Measurements from ENCODE around the gene ADAMTS14. TPM values are rescaled to one million over a fixed set of nuclear protein-coding genes. Genes with fewer than 3 reads are reported as not detected.

ADAMTS14 gene
- polyA plus RNA-seq, 3 donors from 2014 or later = 0.36 to 0.56 (median 0.37) TPM

DNA sequence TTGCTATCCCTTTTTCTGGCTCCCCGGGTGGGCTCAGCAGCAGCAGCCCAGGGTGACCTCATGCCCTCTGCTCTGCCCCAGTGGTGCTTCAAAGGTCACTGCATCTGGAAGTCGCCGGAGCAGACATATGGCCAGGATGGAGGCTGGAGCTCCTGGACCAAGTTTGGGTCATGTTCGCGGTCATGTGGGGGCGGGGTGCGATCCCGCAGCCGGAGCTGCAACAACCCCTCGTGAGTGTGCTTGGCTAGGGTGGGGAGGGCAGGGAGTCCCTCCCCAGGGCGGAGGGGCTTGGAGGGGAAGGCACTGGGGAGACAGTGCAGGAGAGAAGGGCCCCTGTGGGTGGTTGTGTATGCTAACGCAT, 66.4 kb downstream of the ADAMTS14 start:
- peaks cover 10% of the 10 kb centered on the region in 2 donors for H3K4me1 Mint-ChIP-seq
- H3K27ac Mint-ChIP-seq = no peak overlapping the region
- H3K36me3 Mint-ChIP-seq = no peaks in the 10 kb centered on the region

DNA sequence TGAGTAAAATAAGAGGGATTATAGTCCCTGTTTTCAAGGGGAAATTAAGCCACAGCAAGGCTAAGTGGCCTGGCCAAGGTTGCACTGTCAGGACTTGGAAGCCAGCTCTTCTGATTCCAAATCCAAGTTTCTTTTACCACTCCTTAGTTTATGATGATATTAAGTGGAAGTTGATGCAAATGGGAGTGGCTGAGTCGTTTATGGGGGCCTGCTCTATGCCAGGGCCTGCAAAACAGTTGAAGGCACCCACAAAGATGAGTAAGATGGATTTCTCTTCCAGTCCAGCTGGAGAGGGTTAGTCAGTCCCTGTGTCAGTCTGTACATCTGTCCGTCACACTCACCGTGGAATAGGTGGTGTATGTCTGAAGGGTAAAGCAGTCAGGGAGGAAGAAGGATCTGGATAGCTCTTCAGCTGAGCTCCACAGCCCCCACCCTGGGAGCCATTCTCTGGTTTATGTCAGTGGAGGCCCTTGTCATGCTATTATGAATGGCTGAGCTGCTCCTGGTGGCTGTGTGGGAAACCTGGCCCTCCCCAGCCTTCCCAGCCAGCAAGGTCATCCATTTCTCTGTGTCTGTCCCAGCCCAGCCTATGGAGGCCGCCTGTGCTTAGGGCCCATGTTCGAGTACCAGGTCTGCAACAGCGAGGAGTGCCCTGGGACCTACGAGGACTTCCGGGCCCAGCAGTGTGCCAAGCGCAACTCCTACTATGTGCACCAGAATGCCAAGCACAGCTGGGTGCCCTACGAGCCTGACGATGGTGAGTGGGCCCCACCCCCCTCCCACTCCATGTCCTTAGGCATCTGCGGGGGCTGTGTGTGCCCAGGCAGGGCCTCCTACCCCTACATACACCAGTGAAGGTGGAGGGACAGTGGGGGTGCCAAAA, 68.3 kb downstream of the ADAMTS14 start:
- Mint-ChIP-seq H3K27me3 (ENCODE audit: low read depth in 3 of 3) (no peaks in the 10 kb centered on the region), H3K4me3 (no peak overlapping the region), H3K4me1 (peaks cover 10% of the 10 kb centered on the region in 2 donors), H3K9me3 (no peaks in the 10 kb centered on the region), H3K36me3 (no peaks in the 10 kb centered on the region), H3K27ac (peak overlapping the region in 1 of 6 donors; percentile 69)
- DNase-seq = no peak

More for the DNA sequence above, 66.4 kb downstream of the ADAMTS14 start:
- H3K4me3 Mint-ChIP-seq = no peak overlapping the region
- H3K9me3 Mint-ChIP-seq = no peaks in the 10 kb centered on the region
- no peaks in the 10 kb centered on the region for H3K27me3 Mint-ChIP-seq (ENCODE audit: low read depth in 3 of 3)
- no peak for DNase-seq

DNA sequence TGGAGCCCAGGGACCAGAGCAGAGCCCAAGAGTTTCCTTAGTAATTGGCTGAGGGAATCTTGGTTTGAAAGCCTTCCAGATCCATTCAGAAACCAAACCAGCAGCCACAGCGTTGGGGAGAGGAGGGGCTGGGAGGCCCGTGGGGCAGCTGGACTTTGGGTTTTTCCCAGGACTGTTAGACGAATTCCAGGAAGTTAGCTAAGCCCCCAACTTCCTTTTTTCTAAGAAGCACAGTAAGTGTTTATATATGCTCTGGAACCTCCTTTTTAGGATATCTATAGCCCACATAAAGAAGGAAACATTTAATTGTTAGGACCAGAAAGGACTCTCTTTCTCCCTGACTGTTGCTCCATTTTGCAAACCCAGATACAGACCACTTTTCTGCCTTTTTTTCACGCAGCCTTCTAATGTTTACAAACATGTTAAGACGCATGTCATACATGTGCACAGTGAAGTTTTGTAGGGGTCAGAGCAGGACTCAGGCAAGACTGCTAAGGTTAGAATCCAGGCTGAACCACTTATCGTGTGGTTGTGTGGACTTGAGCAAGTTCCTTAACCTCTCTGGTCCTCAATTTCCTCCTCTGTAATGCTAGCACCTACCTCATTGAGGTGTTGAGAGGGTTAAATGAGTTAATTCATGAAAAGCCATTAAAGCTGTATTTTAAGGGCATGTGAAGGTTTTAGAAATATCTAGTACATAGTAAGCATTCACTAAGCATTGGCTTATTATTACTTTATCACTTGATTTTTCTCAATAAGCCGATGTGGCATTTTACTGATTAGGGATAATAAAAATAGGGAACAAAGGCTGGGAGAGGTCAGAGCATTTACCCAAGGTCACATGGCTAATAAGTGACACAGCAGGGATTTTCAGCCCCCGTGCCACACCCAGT, 70.5 kb downstream of the ADAMTS14 start:
- Mint-ChIP-seq H3K9me3 (no peaks in the 10 kb centered on the region), H3K27me3 (ENCODE audit: low read depth in 3 of 3) (peaks cover 0 to 2% (median 0%) of the 10 kb centered on the region in 3 donors), H3K4me3 (peak overlapping the region in 2 of 5 donors; percentile 3 to 27), H3K36me3 (no peaks in the 10 kb centered on the region), H3K27ac (peak overlapping the region in 3 of 6 donors; percentile 3 to 57 (median 46)), H3K4me1 (peaks cover 10% of the 10 kb centered on the region in 2 donors)
- no peak for DNase-seq

DNA sequence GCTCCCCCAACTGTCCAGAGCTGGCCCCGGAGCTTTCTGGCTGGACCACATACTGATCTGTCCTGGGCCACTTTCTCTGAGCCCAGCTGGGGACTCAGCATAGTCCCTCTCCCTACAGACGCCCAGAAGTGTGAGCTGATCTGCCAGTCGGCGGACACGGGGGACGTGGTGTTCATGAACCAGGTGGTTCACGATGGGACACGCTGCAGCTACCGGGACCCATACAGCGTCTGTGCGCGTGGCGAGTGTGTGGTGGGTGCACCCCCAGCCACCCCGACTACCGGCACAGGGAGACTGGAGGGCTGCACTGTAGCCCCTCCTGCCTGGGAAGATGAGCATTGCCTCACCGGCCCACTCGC, 71.1 kb downstream of the ADAMTS14 start:
- Mint-ChIP-seq H3K27ac (no peak overlapping the region), H3K27me3 (ENCODE audit: low read depth in 3 of 3) (peaks cover 0 to 2% (median 0%) of the 10 kb centered on the region in 3 donors), H3K36me3 (no peaks in the 10 kb centered on the region), H3K4me3 (no peak overlapping the region), H3K9me3 (no peaks in the 10 kb centered on the region), H3K4me1 (peaks cover 10% of the 10 kb centered on the region in 2 donors)
- DNase-seq = no peak

DNA sequence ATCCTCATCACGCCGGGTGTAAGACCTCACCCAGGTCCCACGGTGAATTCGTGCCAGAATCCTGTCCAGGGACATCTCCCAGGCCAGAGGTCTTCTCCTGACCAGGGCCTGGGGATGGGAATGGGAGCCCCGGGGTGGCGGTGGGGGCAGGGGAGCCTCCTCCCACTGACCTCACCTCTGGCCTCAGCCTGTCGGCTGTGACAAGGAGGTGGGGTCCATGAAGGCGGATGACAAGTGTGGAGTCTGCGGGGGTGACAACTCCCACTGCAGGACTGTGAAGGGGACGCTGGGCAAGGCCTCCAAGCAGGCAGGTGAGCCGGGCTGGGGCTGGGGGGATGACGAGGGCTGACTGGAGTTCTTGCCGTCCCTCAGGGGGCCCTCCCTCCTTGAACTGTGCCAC, 71.6 kb downstream of the ADAMTS14 start:
- Mint-ChIP-seq H3K4me1 (peaks cover 10% of the 10 kb centered on the region in 2 donors), H3K27me3 (ENCODE audit: low read depth in 3 of 3) (peaks cover 0 to 2% (median 0%) of the 10 kb centered on the region in 3 donors), H3K9me3 (no peaks in the 10 kb centered on the region), H3K36me3 (no peaks in the 10 kb centered on the region), H3K27ac (no peak overlapping the region), H3K4me3 (no peak overlapping the region)
- DNase-seq = no peak

DNA sequence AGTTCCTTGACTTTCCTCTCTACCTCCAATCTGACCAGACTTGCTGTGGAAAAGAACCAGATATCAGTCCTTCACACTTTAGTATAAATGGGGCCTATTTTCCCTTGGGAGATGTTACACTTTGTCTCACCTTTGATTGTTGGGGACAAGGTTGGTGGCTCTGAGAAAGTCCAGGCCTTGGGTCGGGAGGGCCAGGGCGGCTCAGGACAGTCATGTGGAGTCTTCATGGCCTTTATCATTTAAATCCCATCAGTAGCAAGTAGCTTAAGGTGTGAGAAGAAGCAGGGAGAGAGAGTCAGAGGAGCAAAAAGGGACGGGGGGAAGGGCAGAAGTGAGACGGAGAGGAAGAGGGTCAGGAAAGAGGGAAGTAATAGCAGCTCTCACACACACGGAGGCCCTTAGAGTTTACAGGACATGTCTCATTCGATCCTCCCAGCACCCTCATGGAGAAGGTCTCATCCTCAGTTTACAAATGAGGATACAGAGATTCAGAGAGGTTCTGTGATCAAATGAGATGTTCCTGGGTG, 72.4 kb downstream of the ADAMTS14 start:
- Mint-ChIP-seq H3K27ac (no peak overlapping the region), H3K27me3 (ENCODE audit: low read depth in 3 of 3) (peaks cover 0 to 2% (median 0%) of the 10 kb centered on the region in 3 donors), H3K9me3 (no peaks in the 10 kb centered on the region), H3K4me3 (no peak overlapping the region), H3K36me3 (no peaks in the 10 kb centered on the region), H3K4me1 (peaks cover 10% of the 10 kb centered on the region in 2 donors)
- DNase-seq = no peak

DNA sequence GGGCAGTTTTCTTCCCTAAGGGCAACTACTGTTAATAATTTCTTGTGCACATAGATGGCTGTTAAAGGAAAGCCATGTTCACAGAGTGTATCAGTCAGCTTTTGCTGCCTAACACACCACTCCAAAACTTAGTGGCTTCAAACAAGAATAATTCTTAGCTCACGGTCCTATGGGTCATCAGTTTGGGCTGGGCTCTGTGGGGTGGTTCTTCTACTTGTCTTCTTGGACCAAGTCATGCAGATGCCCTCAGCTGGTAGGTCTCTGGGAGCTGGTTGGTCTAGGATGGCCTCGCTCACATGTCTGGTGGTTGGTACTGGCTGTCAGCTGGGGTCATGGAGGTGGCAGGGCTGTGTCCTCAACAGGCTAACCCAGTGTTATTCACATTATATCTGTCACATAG, 73.2 kb downstream of the ADAMTS14 start:
- no peak for DNase-seq

DNA sequence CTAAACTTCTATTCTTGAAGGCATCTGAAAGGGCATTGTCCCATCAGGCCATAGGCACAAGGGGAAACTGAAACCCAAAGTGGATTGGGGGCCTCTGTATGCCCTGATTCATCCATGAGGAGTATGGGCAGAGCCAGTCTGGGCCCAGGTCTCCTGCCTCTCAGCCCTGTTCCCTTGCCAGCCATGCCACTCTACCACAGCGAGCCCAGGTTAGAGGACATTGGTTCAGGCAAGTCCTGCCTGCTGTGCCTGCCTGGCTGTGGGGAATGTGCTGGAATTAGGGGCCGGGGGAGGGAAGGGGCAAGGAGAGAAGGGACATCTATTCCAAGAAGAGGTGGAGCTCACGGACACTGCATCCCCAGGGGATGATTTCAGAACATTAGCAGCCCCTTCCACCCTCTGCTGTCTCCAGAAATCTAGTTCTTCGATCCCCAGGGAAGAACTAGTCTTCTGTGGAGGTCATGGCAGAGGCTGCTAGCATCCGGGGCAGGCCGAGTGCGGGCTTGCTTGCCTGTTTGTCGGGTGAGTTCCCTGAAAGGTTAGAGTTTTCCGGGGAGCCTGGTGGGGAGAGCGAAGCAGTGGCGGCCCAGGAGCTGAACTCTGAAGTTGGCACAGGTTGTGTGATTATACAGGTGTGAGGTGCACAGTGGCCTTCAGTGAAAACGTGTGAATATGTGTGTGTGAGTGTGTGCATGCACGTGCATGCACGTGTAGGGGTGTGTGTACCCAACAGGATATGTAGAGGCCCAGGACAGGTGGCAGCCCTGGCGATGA, 75.1 kb downstream of the ADAMTS14 start:
- no peak overlapping the region for H3K4me3 Mint-ChIP-seq
- DNase-seq = no peak
- H3K36me3 Mint-ChIP-seq = no peaks in the 10 kb centered on the region
- H3K4me1 Mint-ChIP-seq = peaks cover 8% of the 10 kb centered on the region in 2 donors
- no peak overlapping the region for H3K27ac Mint-ChIP-seq
- no peaks in the 10 kb centered on the region for H3K9me3 Mint-ChIP-seq
- peaks cover 0 to 4% (median 0%) of the 10 kb centered on the region in 3 donors for H3K27me3 Mint-ChIP-seq (ENCODE audit: low read depth in 3 of 3)

More for the DNA sequence above, 73.2 kb downstream of the ADAMTS14 start:
- Mint-ChIP-seq H3K9me3 (no peaks in the 10 kb centered on the region), H3K4me1 (peaks cover 10% of the 10 kb centered on the region in 2 donors), H3K4me3 (no peak overlapping the region), H3K36me3 (no peaks in the 10 kb centered on the region), H3K27me3 (ENCODE audit: low read depth in 3 of 3) (peaks cover 0 to 2% (median 0%) of the 10 kb centered on the region in 3 donors), H3K27ac (peak overlapping the region in 1 of 6 donors; percentile 45)

DNA sequence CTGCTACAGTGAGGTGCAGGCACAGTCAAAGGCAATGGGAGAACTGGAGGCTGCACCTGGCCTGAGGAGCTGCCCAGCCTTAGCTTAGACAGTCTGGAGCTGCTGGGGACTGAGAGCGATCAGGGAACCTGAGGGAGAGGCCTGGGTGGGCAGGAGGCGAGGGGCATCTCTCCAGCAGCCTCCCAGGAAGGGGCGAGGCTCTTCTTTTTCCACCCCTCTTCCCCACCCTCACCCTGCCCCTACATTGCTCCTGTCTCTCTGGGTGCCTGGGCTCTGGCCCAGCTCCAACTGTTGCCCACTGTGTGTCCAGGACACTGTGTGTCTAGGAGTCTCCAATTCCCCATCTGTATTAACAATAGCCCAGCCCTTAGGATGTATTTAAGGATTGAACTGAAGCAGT, 76.0 kb downstream of the ADAMTS14 start:
- no peaks in the 10 kb centered on the region for H3K9me3 Mint-ChIP-seq
- no peak overlapping the region for H3K27ac Mint-ChIP-seq
- DNase-seq = no peak

DNA sequence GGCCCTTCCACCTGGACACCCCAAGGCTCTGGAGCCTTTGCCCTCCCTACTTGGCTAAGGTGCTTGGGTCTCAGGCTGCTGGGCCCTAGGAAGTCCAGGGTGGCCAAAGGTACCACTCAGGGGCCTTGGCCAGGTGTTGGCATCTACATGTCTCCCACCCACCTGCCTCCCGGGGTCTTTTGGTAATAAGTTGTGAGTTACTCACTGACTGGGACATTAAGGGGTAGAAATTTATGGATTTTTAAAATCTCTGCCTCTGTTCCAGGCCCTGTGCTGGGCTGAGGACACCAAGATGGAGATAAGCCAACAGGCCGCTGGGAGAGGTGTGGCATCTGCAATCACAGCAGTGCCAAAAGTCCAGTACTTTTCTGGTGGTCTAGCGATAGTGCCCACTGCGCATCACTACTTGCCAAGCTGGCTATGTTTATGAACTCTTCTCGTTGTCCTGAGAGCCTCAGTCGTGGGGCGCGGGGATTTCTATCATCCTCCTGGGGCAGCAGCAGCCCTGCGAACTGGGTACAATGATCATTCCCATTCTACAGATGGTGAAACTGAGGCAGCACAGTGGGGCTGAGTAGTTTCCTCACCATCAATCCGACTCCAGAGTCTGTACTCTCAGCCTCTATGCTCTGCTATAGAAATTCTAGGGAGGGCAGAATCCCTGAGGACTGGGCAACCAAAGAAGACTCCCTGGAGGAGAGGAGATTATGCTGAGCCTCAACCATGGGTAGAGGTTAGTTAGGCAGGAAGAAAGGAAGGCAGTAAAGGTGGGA, 76.7 kb downstream of the ADAMTS14 start:
- Mint-ChIP-seq H3K4me3 (no peak overlapping the region), H3K27ac (no peak overlapping the region), H3K4me1 (no peaks in the 10 kb centered on the region)

More for the DNA sequence above, 76.0 kb downstream of the ADAMTS14 start:
- Mint-ChIP-seq H3K27me3 (ENCODE audit: low read depth in 3 of 3) (peaks cover 0 to 4% (median 0%) of the 10 kb centered on the region in 3 donors), H3K36me3 (no peaks in the 10 kb centered on the region), H3K4me3 (no peak overlapping the region), H3K4me1 (no peaks in the 10 kb centered on the region)

DNA sequence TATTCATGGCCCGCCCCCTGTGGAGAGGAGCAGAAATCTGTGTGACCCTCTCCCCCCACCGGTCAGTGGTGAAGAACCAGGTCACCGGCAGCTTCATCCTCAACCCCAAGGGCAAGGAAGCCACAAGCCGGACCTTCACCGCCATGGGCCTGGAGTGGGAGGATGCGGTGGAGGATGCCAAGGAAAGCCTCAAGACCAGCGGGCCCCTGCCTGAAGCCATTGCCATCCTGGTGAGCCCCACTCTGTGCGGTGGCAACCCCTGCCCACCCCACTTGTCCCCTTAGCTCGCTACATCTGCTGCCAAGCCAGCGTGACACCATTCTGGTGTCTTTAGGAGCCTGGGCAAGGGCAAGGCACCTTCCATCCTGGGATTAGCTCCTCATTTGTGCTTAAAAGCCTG, 77.5 kb downstream of the ADAMTS14 start:
- no peak for DNase-seq
- no peak overlapping the region for H3K4me3 Mint-ChIP-seq
- peaks cover 0 to 7% (median 0%) of the 10 kb centered on the region in 3 donors for H3K27me3 Mint-ChIP-seq (ENCODE audit: low read depth in 3 of 3)
- no peaks in the 10 kb centered on the region for H3K4me1 Mint-ChIP-seq
- no peaks in the 10 kb centered on the region for H3K36me3 Mint-ChIP-seq
- H3K9me3 Mint-ChIP-seq = no peaks in the 10 kb centered on the region
- H3K27ac Mint-ChIP-seq = no peak overlapping the region

More for the DNA sequence above, 76.7 kb downstream of the ADAMTS14 start:
- Mint-ChIP-seq H3K27me3 (ENCODE audit: low read depth in 3 of 3) (peaks cover 0 to 5% (median 0%) of the 10 kb centered on the region in 3 donors), H3K9me3 (no peaks in the 10 kb centered on the region), H3K36me3 (no peaks in the 10 kb centered on the region)
- no peak for DNase-seq

DNA sequence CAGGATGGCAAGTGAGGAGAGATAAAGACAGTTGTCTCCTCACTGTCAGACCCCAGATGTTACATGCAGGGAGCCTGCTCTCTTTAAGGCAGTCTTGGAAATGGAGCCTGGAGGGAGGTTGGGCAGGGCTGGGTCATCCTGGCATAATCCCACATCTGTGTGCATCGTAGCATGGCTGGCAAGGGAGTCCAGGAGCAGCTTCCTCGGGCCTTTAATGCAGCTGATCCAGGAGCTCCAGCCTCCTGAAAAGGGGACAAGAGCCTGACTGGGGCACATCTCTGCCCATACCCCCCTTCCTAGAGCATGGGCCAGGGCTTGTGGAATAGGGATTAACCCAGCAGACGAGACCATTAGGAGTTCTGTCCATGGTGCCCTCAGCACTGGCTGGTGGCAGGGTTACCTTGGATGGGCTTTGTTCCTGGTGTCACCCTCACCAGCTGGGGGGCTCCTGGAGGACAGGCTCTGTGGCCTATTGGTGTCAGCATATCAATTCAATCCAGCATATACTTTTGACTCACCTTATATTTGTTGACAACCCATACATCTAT, 77.9 kb downstream of the ADAMTS14 start:
- Mint-ChIP-seq H3K27me3 (ENCODE audit: low read depth in 3 of 3) (peaks cover 0 to 7% (median 0%) of the 10 kb centered on the region in 3 donors), H3K4me3 (no peak overlapping the region), H3K4me1 (no peaks in the 10 kb centered on the region), H3K27ac (no peak overlapping the region), H3K9me3 (no peaks in the 10 kb centered on the region), H3K36me3 (no peaks in the 10 kb centered on the region)
- DNase-seq = no peak
